Activated CD4-positive, alpha-beta T cell treated with anti-CD3 and anti-CD28 coated beads, Interleukin-2, Interleukin-4, amounts not matched to agents 100 ng/mL and 50 ng/mL, durations not matched to agents 16 hours and 8 hours (primary cell): ENCODE measurements around the gene TMPRSS3.

Experiments used
- DNase-seq: peaks from one replicate; pipeline ENCODE4 v3.0.0-alpha.2; 2020; ENCODE audit warnings: low spot score

TMPRSS3 gene

DNA sequence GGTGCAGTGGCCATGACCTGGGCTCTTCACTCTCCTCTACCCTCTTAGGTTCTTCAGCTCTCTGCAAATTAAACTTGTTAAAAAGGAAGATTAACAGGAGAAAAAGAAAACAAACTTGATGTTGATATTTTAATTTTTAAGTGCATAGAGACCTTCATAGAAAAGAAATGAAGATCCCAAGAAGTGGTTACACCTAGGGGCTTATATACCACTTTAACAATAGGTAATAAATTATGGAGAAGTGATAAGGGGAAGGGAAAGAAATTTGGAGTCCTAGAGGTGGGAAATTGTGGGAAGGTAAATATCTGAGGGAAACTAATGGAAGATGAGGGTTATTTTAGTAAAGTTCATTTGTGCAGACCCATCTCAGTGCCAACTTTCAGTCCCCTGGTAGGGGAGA lies 64.2 kb downstream of the TMPRSS3 start:
- no peak for DNase-seq

- DNase-seq: no peak
Observed at GRCh38 chr21:42330380-42331371, 65.2 kb downstream of the TMPRSS3 start.

GRCh38 chr21:42324896-42325295 lies 71.0 kb downstream of the TMPRSS3 start:
- DNase-seq: no peak
